GM21390 (cell line): ENCODE results near the gene KMO.

ENCODE experiments used
- ATAC-seq: cut with Tn5 transposase; IDR thresholded peaks from one replicate; pipeline ENCODE4 v1.9.1; 2021; ENCODE audit not compliant: unreplicated experiment

Gene KMO

GRCh38 chr1:241532162-241532531 lies at the start of gene KMO:
KMO (plus strand) TSS chr1:241532378; CDS start chr1:241532445, 67 bp downstream.
- ATAC-seq = peak; percentile 27

GRCh38 chr1:241482761-241483250 lies 49.4 kb upstream of the KMO start:
- no peak for ATAC-seq

- ATAC-seq = peak; percentile 71
Measured at GRCh38 chr1:241485145-241485544, 47.0 kb upstream of the KMO start.

DNA sequence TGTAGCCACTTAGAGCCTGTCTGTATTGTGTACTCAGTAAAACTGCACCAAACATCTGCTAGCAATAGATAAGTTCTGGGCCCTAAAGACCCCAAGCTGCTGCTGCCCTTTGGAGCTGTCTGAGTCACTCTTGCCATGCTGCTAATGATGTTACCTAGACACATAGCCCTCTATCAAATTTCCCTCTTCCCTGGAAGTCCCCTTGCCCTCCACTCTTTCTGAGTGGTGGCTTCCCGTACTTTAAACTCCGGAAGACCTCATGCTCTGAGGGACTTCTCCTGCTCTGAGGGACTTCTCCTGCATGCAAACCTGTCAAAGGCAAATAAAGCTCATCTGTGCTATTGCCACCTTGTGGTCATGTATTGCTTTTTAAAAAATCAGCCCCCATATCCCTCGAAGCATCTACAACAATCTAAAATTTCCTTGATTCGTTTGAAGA lies 46.6 kb upstream of the KMO start:
- peak; percentile 58 for ATAC-seq

- no peak for ATAC-seq
Measured at GRCh38 chr1:241488739-241489138, 43.4 kb upstream of the KMO start.

GRCh38 chr1:241495741-241496140 lies 36.4 kb upstream of the KMO start:
- ATAC-seq = no peak

- ATAC-seq = no peak
Measured at GRCh38 chr1:241499910-241500309, 32.3 kb upstream of the KMO start.

DNA sequence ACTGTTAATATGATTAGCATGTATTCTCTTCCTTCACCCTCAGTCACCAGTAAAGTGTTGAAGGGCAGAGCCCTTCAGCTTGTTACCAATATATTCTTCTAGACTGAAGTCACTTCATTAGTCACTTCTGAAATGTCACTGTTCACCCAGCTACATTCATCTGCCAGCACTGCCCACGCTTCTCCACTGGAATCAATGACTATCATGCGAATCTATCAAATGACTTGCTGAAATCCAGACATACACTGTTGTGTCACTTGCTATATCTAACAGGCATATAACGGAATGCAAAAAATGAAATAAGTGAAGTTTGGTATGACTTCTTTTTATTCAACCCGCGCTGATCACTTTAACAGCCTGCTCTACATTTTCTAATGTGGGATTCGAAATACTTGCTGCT lies 28.7 kb upstream of the KMO start:
- no peak for ATAC-seq

- ATAC-seq = no peak
Measured at GRCh38 chr1:241507189-241507863, 24.9 kb upstream of the KMO start.

DNA sequence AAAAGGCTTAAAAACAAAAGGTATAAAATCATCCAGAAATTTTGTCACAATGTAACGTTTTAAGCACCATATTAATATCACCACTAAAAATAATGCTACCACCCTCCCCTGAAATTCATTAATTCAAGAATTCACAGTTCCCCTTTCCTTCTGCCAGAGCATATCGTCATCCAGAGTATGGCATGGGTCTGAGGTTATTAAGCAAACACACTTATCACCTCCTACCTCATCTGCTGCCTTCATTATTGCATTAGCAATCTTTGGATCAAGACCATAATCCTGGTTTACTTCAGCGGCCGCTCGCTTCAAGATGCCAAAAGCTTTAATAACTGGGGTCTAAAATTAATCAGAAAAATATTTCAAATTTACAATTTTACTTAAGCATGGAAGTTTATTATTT lies 18.8 kb upstream of the KMO start:
- ATAC-seq = no peak

- ATAC-seq = peak; percentile 30
Measured at GRCh38 chr1:241518476-241519307, 13.5 kb upstream of the KMO start.

DNA sequence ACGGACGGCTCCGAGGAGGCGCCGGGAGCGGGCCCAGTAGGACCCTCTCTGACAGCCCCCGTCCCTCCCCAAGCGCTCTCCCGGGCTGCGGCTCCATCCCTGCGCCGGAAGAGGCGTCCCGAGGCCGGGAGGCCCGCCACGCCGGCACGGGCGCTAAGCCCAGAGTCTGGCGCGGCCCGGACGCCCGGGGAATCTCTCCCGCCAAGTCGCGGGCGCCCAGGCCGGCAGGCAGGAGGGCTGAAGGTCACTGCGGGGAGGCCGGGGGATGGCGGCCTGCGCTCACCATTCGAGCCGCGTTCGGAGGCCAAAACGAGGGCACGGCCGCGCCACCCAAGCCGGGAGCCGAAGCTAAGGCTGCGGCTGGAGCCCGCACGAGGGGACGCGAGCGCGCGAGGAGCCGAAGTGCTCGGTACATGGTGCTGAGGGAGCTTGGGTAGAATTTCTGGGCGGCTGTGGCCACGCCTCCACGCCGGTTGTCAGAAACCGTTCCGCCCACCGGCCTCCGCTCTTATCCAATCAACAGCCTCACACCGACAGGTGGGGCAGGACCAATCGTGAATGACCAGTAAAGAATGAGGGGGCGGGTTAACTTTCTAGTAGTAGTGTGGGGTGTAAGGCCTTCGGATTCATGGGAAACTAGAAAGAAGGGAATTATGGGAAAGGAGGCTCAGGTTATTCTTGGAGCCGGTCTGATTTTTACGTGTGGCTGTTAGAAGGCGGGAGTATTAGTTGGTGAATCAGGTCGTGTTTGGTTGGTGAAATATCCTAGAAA lies 12.7 kb upstream of the KMO start, which contains the start of gene FH:
Gene FH, minus strand, starts transcription at position 448 of the 772 bp plus-strand sequence. Its CDS starts 33 bp downstream, at position 415.
- peak; percentile 95 for ATAC-seq

- no peak for ATAC-seq
Measured at GRCh38 chr1:241520080-241520465, 12.1 kb upstream of the KMO start.

- ATAC-seq = no peak
Measured at GRCh38 chr1:241521718-241522117, 10.5 kb upstream of the KMO start.

DNA sequence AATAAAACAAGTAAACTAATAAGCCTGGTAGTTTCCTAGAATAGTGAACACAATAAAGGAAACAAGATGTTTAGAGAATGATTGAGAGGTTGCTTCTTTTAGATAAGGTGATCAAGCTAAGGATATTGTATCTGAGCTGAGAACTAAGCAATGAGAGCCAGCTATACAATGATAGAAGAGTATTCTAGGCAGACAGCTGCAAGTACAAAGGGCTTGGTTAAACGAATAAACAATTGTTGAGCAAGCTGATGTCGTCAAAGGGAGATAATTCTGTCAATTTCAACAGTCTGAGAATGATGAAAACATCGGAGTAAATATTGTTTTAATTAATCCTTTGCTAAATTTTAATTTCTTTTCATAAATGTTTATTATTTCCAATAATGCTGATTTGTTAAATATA lies 7.2 kb upstream of the KMO start:
- no peak for ATAC-seq

- no peak for ATAC-seq
Measured at GRCh38 chr1:241527146-241527545, 5.0 kb upstream of the KMO start.

DNA sequence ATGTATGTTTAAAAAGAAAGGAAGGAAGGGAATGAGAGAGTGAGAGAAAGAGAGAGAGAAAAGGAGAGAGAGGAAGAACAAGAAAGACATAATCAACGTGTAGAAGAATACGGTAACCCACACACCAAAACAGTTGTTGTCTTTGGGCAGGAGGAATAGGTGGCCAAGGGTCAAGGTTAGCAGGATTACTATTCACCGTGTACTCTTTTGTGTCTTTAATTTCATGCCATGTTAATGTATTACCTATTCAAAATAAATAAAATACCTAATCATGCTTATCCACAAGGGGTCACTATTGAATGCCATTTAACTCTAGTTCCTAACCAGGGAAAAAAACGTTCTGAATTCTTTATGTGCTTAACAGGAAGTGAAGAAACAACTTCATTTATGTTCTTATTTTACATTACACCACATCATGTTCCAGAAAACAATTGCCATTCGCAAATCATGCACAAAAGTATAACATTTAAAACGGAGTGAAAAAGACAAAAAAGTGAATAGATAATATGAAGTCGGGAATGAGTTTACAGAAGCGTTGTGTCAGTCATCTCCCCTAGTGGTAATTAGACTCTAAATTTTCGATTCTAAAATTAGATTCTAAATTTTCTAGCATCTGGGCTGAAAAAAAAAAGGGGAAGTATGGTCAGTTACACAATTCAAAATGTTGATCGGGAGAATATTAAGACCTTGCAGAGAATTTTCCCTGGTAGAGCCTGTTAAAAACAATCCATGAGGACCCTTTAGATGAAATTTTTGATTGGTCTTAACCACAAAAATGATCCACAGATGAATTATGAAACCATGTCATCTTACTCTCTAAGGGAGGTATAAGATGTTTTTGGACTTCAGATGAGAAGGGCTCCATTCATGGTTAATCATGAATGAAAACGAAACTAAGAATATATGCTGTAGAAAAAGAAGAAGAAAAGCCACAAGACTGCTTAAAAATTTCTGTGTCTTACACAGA lies 700 bp upstream of the KMO start:
- ATAC-seq = peak; percentile 68

- peak; percentile 55 for ATAC-seq
Measured at GRCh38 chr1:241532864-241533263, 686 bp downstream of the KMO start.

DNA sequence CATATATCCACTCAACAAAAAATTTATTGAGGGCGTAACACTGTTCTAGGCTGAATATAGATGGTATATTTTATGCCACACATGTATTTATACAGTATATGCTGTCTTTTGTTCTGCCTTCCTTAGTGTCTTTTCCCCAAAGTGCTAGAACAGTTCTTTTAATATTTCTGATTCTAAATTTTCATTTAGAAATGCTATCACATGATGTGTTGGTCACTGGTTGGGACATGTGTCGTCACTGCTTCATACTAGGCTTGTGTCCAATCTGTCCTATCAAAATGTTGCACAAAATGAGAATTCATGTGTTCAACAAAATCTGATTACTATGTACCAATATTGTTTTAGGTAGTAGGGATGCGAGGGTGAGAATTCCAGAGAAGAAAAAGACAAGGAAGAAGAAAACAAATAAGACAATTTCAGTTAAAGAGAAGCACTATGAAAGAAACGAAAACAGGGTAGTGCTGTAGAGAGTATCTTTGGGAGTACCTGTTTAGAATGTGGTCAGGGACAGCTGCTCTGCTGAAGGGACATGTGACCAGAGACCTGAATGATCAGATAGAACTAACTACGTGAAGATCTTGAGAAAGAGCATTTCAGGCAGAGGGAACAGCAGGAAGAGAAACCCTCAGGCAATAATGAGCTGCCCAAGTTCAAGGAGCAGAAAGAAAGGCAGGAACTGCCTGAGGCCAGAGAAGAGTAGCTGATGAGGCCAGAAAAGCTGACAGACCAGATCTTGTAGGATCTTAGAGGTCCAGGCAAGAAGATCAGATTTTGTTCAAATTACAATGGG lies 1.3 kb downstream of the KMO start:
- ATAC-seq = peak; percentile 41
